HG03571 (cell line): ENCODE results near the gene CCDC198.

Experiments used
- ATAC-seq: cut with Tn5 transposase; IDR thresholded peaks from one replicate; pipeline ENCODE4 v1.9.1; 2021; ENCODE audit not compliant: unreplicated experiment

Gene CCDC198

DNA sequence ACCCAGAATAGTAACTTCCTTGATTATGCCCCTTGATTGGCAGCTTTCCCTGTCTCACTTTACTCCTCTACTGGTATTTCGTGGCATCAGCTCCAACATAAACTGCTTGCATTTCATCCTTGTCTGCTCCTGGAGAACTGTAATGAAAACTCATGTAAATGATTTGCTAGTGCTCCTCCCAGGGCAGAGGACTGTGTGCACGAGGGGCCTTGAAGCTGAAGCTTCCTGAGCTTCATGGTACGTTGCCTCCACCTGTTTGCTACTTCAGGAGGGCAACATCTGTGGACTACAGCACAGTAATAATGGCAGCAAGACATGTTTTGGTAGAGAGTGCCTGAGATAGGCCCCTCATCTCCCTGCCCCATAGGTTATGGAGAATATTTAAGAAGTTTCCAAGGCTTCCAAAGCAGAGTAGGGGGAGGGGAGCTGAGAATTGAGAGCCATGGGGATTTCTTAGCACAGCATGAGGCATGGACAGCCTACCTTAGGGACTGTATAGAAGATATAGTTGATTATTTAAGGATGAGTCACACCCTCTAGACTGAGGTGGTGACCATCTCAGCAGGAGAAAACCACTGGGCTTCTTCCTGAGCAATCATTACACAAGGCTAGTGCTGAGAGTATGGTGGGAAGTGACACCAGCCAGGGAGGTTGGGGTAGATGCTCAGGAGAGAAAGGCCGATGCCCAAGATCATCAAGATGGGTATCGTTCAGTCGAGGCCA, 29.5 kb downstream of the CCDC198 start:
- peak; percentile 95 for ATAC-seq

DNA sequence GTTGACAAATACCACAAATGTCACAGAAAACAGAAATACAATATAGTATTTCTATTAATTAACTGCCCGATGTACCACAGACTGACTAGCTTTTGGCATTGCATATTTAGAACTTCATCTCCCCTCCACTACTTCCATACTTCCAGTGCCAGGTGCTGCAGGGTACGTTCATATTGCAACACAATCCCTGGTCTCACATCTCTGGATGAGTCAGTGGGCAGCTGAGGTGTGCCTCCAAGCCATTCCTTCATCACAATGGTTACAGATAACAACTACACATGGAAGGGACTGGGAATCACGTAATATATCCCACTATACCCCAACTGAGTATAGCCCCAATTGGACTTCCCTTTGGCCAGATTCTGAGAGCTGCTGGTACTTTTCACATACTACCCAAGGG, 31.1 kb downstream of the CCDC198 start:
- no peak for ATAC-seq

DNA sequence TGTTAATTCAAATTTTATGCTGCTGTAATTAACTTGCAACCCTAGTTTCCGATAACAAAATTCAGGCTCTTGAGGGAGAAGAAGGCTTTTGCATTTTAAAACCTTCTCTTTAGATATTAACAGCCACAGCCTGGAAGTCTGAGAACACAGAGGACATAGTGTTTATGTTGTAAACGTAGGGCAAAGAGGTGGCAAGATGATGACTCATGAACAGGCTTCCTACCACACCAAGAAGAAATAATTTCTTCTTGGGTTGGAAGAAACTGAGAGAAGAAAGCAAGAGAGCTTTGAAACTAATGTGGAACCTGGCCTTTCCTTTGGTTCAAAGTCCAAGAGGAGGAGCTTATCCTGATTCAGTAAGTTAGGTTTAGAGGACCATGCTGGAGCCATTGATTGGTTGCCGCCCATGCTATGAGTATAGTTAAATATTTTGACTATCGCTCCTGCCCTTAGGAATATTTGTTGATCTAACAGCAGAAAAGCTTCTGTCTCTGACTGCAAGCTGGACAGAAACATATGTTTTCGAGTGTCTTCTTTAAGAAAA, 31.8 kb downstream of the CCDC198 start:
- ATAC-seq = no peak

DNA sequence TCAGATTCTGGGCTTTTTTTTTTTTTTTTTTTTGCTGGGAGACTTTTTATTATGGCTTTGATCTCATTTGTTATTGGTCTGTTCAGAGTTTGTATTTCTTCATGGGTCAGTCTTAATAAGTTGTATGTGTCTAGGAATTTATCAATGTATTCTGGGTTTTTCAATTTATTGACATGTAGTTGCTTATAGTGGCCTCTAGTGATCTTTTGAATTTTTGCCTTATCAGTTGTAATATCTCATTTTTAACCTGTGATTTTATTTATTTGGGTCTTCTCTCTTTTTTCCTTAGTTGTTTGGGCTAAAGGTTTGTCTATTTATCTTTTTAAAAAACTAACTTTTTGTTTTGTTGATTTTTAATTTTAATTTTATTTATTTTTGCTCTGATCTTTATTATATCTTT, 57.7 kb downstream of the CCDC198 start:
- ATAC-seq = no peak

DNA sequence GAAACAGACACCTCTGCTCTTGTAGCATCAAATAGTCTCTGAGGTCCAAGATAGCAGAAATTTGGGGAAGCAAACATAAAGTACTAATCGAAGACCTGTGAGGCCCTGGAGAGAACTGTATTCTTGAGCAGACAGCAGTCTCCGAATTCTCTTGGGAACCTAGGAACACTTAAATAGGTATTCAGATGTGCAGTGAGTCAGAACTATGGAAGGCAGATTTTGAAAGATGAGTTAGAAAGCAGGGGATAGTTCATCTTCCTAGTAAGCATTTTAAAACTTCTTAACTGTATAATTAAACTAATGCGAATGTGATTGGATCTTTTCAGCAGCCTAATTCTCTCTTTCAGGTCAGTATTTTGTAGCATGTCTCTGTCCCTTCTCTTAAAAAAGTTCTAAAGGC, 72.7 kb downstream of the CCDC198 start:
- ATAC-seq = no peak

DNA sequence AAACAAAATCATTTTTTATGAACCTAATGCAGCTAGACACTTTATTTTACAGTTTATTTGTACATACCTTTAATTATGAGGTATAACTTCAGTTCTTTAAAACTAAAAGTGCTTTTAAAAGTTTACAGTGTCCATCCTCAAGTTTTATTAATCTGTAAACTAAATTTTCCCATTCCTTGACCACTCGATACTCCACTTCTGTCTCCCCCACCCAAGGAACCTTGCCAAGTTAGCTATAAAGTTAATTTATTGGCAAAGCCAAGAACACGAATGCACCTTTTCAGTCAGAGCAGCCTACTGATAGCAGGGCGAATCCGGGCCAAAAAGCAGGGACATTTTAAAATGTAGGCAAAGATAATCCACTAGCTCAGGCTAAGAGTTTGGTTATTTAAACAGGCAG, 73.6 kb downstream of the CCDC198 start:
- ATAC-seq = no peak
